Panc1 (cell line): ENCODE data around the gene GPR84. TPM values are rescaled to one million over a fixed set of nuclear protein-coding genes. Genes with fewer than 3 reads are reported as not detected.
A peak's percentile ranks its signal among the peaks of the same experiment; 100 is the strongest.

Experiments
- ATAC-seq: fragments of 200-7000 bp; cut with Tn5 transposase; 2 replicates; pipeline ENCODE4 v1.9.1; 2020; ENCODE audit warnings: mild to moderate bottlenecking, moderate library complexity
- BruUV-seq: library from RNA; stranded (reverse); fragments of 400-500 nt; replicated peaks from 2 replicates; lab custom pipeline; 2021; lab: Mats Ljungman, UMichigan
- CTCF ChIA-PET: fragments of 300-600 bp; sonication (Branson Sonifier 250); formaldehyde crosslinking; loops from one replicate; lab custom pipeline; 2022; ENCODE audit warnings: antibody characterized with exemption; lab: Charles Lee
- POLR2A ChIA-PET: fragments of 300-600 bp; sonication (Branson Sonifier 250); formaldehyde crosslinking; loops from one replicate; lab custom pipeline; 2022; ENCODE audit warnings: antibody characterized with exemption; lab: Charles Lee
- DNase-seq: peaks from one replicate; pipeline ENCODE4 v3.0.0-alpha.2; 2010; ENCODE audit warnings: low read depth, low spot score
- H3K27ac ChIP-seq: 2 replicates; pipeline ENCODE4 v1.5.1; 2011; ENCODE audit warnings: mild to moderate bottlenecking, low read length, inconsistent platforms
- H3K27me3 ChIP-seq: fragments of 200-500 bp; sonication (Bioruptor generic); 2 replicates; pipeline ENCODE4 v1.6.0; 2014; ENCODE audit warnings: low read length, inconsistent platforms; ENCODE audit not compliant: control insufficient read depth, insufficient read depth
- H3K36me3 ChIP-seq: fragments of 200-500 bp; sonication (Bioruptor generic); 2 replicates; pipeline ENCODE4 v1.5.1; 2014; ENCODE audit warnings: inconsistent platforms, mild to moderate bottlenecking, low read length, moderate library complexity; ENCODE audit not compliant: control insufficient read depth, insufficient read depth
- H3K4me1 ChIP-seq: 2 replicates; pipeline ENCODE4 v1.5.1; 2011; ENCODE audit warnings: inconsistent platforms, mild to moderate bottlenecking, low read length, moderate library complexity; ENCODE audit not compliant: control insufficient read depth, insufficient read depth
- H3K4me3 ChIP-seq, 2 experiments: 2 replicates each; pipeline ENCODE4 v1.5.1; 2011 to 2012; ENCODE audit warnings: low read depth in 2 of 2, low read length in 2 of 2, mild to moderate bottlenecking in 2 of 2, inconsistent platforms in 1 of 2, moderate library complexity in 1 of 2
- H3K9me3 ChIP-seq: fragments of 200-500 bp; sonication (Bioruptor generic); 2 replicates; pipeline ENCODE4 v1.5.1; 2014; ENCODE audit warnings: low read depth, mild to moderate bottlenecking, inconsistent platforms, low read length, moderate library complexity; ENCODE audit not compliant: control insufficient read depth, insufficient read depth
- POLR2AphosphoS5 ChIP-seq: IDR thresholded peaks from 2 replicates; pipeline ENCODE4 v1.6.1; 2012; ENCODE audit warnings: mild to moderate bottlenecking, low read depth, low read length, moderate library complexity
- SIN3A ChIP-seq: IDR thresholded peaks from 2 replicates; pipeline ENCODE4 v1.6.1; 2012; ENCODE audit warnings: low read depth, mild to moderate bottlenecking, low read length, moderate library complexity, borderline replicate concordance; ENCODE audit not compliant: insufficient read depth
- TCF7L2 ChIP-seq: IDR thresholded peaks from 2 replicates; pipeline ENCODE4 v1.6.1; 2011; ENCODE audit warnings: mild to moderate bottlenecking, low read depth, low read length, inconsistent platforms
- in situ Hi-C: cut with HindIII; loops from 2 replicates; pipeline ENCODE4 v1.10.0; 2016; ENCODE audit warnings: low sequenced_read_pairs, low pct_unique_long_range_greater_than_20kb
- intact Hi-C: fragments of 100-400 bp; cut with micrococcal nuclease; formaldehyde crosslinking; loops from one replicate; pipeline ENCODE4 v1.10.0; 2022; ENCODE audit not compliant: unreplicated experiment
- total RNA-seq: library from RNA; stranded (reverse); gene quantifications from one replicate; pipeline ENCODE4 v1.2.1, GENCODE V29; 2021; ENCODE audit not compliant: unreplicated experiment
- TF ChIP-seq, protein P1 (sequence below), 2 experiments: IDR thresholded peaks; 2 replicates each; pipeline ENCODE4 v1.6.1; 2011 to 2012; ENCODE audit warnings: low read depth in 2 of 2, control low read depth in 1 of 2, low read length in 1 of 2, mild to moderate bottlenecking in 1 of 2, moderate library complexity in 1 of 2; ENCODE audit not compliant: insufficient read depth in 1 of 2
- TF ChIP-seq, protein P2 (sequence below): fragments of 450-650 bp; IDR thresholded peaks from 2 replicates; pipeline ENCODE4 v1.5.1; 2017; ENCODE audit warnings: mild to moderate bottlenecking

Gene GPR84
- total RNA-seq, 1 experiment from 2014 or later = not detected

DNA sequence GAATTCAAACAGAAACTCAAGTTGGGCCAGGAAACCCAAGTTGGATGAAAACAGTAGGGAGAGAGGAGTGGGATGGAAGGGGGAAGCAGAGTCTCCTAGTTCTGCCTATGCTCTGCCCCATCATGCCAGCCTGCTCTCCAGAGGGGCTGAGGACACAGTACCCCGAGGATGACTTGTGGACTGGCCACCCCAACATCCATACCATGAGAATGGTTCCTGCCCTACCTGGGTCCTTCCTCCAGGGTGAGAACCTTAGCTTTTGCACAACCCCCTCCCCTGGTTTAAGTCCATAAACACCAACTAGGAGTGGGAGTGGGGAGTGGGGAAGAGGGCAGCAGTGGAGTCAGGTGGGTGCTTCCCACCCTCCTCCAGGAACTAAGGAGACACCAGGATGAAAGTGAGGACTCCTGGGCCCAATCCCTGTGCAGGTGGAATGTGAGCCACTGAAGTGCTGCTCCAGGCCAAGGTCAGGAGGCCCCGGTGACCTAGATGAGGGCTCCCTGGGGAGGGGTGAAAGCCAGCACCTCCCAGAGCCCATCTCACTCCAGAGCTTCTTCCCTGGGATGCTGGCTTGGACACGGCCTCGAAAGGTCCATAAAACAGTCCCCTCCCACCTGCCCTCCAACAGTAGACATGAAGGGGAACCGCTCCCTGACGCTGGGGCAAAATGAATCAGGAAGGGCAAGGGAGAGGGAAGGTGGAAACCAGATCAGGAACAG lies 13.7 kb upstream of the GPR84 start:
- no peak for ATAC-seq
- no TSS peak for BruUV-seq
- H3K27ac ChIP-seq = no peak overlapping the region
- TF ChIP-seq, protein P1, sequence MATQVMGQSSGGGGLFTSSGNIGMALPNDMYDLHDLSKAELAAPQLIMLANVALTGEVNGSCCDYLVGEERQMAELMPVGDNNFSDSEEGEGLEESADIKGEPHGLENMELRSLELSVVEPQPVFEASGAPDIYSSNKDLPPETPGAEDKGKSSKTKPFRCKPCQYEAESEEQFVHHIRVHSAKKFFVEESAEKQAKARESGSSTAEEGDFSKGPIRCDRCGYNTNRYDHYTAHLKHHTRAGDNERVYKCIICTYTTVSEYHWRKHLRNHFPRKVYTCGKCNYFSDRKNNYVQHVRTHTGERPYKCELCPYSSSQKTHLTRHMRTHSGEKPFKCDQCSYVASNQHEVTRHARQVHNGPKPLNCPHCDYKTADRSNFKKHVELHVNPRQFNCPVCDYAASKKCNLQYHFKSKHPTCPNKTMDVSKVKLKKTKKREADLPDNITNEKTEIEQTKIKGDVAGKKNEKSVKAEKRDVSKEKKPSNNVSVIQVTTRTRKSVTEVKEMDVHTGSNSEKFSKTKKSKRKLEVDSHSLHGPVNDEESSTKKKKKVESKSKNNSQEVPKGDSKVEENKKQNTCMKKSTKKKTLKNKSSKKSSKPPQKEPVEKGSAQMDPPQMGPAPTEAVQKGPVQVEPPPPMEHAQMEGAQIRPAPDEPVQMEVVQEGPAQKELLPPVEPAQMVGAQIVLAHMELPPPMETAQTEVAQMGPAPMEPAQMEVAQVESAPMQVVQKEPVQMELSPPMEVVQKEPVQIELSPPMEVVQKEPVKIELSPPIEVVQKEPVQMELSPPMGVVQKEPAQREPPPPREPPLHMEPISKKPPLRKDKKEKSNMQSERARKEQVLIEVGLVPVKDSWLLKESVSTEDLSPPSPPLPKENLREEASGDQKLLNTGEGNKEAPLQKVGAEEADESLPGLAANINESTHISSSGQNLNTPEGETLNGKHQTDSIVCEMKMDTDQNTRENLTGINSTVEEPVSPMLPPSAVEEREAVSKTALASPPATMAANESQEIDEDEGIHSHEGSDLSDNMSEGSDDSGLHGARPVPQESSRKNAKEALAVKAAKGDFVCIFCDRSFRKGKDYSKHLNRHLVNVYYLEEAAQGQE (IDR thresholded peaks at IDR 0.05; ENCODE audit: insufficient read depth in 1 of 2, low read depth in 2 of 2, low read length in 1 of 2) = no peak
- TF ChIP-seq POLR2AphosphoS5 (no peak), TCF7L2 (no peak), SIN3A (no peak)
- TF ChIP-seq, protein P2, sequence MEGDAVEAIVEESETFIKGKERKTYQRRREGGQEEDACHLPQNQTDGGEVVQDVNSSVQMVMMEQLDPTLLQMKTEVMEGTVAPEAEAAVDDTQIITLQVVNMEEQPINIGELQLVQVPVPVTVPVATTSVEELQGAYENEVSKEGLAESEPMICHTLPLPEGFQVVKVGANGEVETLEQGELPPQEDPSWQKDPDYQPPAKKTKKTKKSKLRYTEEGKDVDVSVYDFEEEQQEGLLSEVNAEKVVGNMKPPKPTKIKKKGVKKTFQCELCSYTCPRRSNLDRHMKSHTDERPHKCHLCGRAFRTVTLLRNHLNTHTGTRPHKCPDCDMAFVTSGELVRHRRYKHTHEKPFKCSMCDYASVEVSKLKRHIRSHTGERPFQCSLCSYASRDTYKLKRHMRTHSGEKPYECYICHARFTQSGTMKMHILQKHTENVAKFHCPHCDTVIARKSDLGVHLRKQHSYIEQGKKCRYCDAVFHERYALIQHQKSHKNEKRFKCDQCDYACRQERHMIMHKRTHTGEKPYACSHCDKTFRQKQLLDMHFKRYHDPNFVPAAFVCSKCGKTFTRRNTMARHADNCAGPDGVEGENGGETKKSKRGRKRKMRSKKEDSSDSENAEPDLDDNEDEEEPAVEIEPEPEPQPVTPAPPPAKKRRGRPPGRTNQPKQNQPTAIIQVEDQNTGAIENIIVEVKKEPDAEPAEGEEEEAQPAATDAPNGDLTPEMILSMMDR = no peak
- ChIA-PET POLR2A (no interaction called here), CTCF (interaction anchor here (0.6 to 2.4 kb wide), 3 partner anchors 9 to 129 kb away, joined by 3 to 10 read pairs (median 8); no protein-coding TSS in a partner anchor)
- H3K27me3 ChIP-seq = no peaks in the 10 kb centered on the region
- peak overlapping the region in 1 of 2 experiments; percentile 64; a peak in 3 of 4 replicates for H3K4me3 ChIP-seq
- DNase-seq = no peak
- H3K4me1 ChIP-seq = peaks cover 2% of the 10 kb centered on the region; the same call in 1 of the 2 replicates
- intact Hi-C loops (no loop called here), in situ Hi-C loops (no loop called here)
- no peaks in the 10 kb centered on the region for H3K36me3 ChIP-seq
- no peaks in the 10 kb centered on the region for H3K9me3 ChIP-seq

DNA sequence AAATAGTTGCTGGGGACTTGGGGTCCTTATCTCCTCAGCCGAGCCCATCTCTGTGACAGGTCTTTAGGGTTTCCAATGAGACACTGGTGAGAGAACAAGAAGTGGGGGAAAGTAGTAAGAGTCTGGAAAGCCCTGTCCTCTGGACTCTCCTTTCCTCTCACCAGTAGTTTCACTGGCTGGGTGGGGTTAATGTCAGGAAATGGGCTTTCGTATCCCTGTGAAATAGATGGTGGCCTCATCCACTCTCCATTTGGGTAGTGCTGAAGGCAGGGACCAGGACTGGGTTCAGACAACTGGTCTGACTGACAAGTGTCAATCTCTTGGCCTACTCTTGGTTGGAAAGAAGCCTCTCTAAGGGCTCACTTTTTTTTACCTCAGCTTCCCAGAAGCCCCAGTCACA lies 12.7 kb upstream of the GPR84 start:
- ATAC-seq (no peak), DNase-seq (no peak)
- intact Hi-C loops = no loop called here
- no peaks in the 10 kb centered on the region for H3K36me3 ChIP-seq
- H3K27me3 ChIP-seq = no peaks in the 10 kb centered on the region
- CTCF ChIA-PET = interaction anchor here (0.6 kb wide), 1 partner anchor 31 kb away, joined by 5 read pairs; no protein-coding TSS in a partner anchor
- TF ChIP-seq, protein P2 = no peak
- TF ChIP-seq TCF7L2 (no peak), POLR2AphosphoS5 (no peak), SIN3A (no peak)
- peaks cover 2% of the 10 kb centered on the region; the same call in 1 of the 2 replicates for H3K4me1 ChIP-seq
- in situ Hi-C loops = no loop called here
- POLR2A ChIA-PET = no interaction called here
- H3K9me3 ChIP-seq = no peaks in the 10 kb centered on the region
- no peak overlapping the region for H3K27ac ChIP-seq
- BruUV-seq = no TSS peak
- no peak overlapping the region for H3K4me3 ChIP-seq
